Urinary bladder (tissue), 4 donors: ENCODE measurements around the gene CHD8. TPM values are rescaled to one million over a fixed set of nuclear protein-coding genes. Genes with fewer than 3 reads are reported as not detected.
"Not testable (repeated sequence)": the region's sequence is repeated elsewhere in the genome, so short reads cannot be mapped to it uniquely, and the experiment has no call there.

ENCODE experiments used
- DNase-seq: peaks from one replicate; pipeline ENCODE4 v3.0.0-alpha.2; 2015; ENCODE audit errors: extremely low spot score
- H3K27ac ChIP-seq: one replicate; pipeline ENCODE4 v1.5.1; 2013; ENCODE audit warnings: low read depth, mild to moderate bottlenecking, moderate library complexity
- H3K36me3 ChIP-seq: one replicate; pipeline ENCODE4 v1.6.1; 2013; ENCODE audit warnings: mild to moderate bottlenecking, moderate library complexity; ENCODE audit not compliant: insufficient read depth
- H3K4me1 ChIP-seq: one replicate; pipeline ENCODE4 v1.6.1; 2013; ENCODE audit warnings: mild to moderate bottlenecking, moderate library complexity; ENCODE audit not compliant: insufficient read depth
- H3K4me3 ChIP-seq: one replicate; pipeline ENCODE4 v1.5.1; 2013; ENCODE audit warnings: low read depth, low read length
- WGBS: extraction: QIAGEN DNeasy Blood & Tissue Kit; methylation state at CpG from one replicate; pipeline ENCODE4 v1.1.7; 2013; 5-methylcytosine and 5-hydroxymethylcytosine counted together
- polyA plus RNA-seq: library from polyadenylated mRNA; stranded (reverse); fragments of 200-250 nt; gene quantifications from one replicate; pipeline ENCODE4 v1.2.3, GENCODE V29; 2013
- small RNA-seq: library from RNA; depleted of rRNA; stranded (forward); fragments of <200 nt; gene quantifications from one replicate; pipeline ENCODE3, GENCODE V24; 2014
- total RNA-seq: library from RNA; depleted of rRNA; stranded (reverse); fragments of >200 nt; gene quantifications from one replicate; pipeline ENCODE4 v1.2.3, GENCODE V29; 2014
- donor health status: healthy with polysubstance abuse.
- donor health status: healthy.

CHD8 gene
- total and polyA plus RNA-seq, 2 donors: 29.9 to 65.3 TPM

DNA sequence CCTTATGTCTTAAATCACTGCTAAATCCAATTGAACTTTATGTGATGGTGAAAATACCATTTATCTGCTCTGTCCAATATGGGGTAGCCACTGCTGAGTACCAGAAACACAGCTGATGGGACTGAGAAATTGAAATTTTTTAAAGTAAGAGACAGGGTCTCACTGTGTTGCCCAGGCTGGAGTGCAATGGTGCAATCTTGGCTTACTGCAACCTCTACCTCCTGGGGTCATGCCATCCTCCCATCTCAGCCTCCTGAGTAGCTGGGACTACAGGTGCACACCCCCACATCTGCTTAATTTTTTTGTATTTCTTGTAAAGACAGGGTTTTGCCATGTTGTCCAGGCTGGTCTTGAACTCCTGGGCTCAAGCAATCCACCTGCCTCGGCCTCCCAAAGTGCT, 83.1 kb downstream of the CHD8 start:
- 94% methylated on average over 1 of the region's 1 CpG for WGBS
- not testable (repeated sequence) for H3K27ac ChIP-seq, H3K4me1 ChIP-seq, DNase-seq, H3K4me3 ChIP-seq, H3K36me3 ChIP-seq

GRCh38 chr14:21369949-21370679, 85.8 kb downstream of the CHD8 start:
- no peak for DNase-seq
- Histone ChIP-seq H3K36me3 (peaks cover 2% of the 10 kb centered on the region), H3K27ac (no peak overlapping the region), H3K4me3 (no peak overlapping the region), H3K4me1 (no peaks in the 10 kb centered on the region)
- WGBS: 60% methylated on average over 4 of the region's 4 CpGs

DNA sequence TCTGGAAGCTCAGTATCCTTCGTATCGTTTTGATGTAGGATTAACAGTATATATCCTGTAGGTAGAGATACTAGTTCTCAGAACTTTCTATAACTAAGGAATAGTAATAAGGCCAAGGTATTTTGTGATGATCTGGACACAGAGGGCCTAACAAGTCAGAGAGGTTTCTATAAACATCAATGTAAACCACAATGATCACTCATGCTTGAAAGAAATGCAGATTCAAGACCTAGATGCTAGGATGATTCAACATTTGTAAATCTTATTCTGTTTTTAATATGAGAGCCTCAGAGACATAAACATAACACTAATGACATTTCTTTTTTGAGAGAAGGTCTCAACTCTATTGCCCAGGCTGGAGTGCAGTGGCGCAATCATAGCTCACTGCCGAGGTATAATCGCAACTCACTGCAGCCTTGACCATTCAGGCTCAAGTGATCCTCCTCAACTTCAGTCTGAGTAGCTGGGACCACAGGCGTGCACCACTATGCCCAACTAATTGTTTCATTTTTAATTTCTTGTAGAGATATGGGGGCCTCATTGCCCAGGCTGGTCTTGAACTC, 88.3 kb downstream of the CHD8 start:
- 97% methylated on average over 6 of the region's 6 CpGs for WGBS
- H3K36me3 ChIP-seq: peaks cover 7% of the 10 kb centered on the region
- no peak for DNase-seq
- no peaks in the 10 kb centered on the region for H3K4me1 ChIP-seq
- H3K27ac ChIP-seq: no peak overlapping the region
- no peak overlapping the region for H3K4me3 ChIP-seq

- H3K27ac ChIP-seq: no peak overlapping the region
- DNase-seq: no peak
These were observed 99.4 kb downstream of the CHD8 start for GRCh38 chr14:21356511-21356910.

GRCh38 chr14:21352587-21352986, 103.3 kb downstream of the CHD8 start:
- Histone ChIP-seq H3K36me3 (peaks cover 9% of the 10 kb centered on the region), H3K4me3 (no peak overlapping the region), H3K27ac (no peak overlapping the region), H3K4me1 (no peaks in the 10 kb centered on the region)
- WGBS: 89% methylated on average over 9 of the region's 9 CpGs
- DNase-seq: no peak

More at GRCh38 chr14:21356511-21356910, 99.4 kb downstream of the CHD8 start:
- H3K4me1 ChIP-seq: no peaks in the 10 kb centered on the region
- WGBS: 96% methylated on average over 4 of the region's 4 CpGs
- peaks cover 18% of the 10 kb centered on the region for H3K36me3 ChIP-seq
- no peak overlapping the region for H3K4me3 ChIP-seq

DNA sequence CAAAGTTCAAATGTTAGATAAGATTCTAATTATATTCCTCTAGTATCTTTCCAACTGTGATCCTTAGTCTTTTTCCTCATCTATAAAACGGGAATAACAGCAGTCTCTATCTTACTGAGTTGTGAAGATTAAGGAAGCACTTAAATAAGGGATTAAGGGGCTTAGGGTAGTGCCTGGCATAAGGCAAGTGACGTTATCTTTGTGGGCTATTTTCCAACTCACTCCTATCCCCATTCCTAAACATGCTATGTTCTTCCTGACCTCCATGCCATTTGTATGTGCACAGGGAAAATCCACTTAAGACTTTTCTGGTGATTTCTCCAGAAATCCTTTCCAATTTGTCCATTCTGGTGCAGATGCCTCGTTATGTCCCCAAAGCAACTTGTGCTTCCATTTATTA, 105.4 kb downstream of the CHD8 start:
- DNase-seq: no peak
- no peaks in the 10 kb centered on the region for H3K4me1 ChIP-seq
- H3K27ac ChIP-seq: peak overlapping the region; percentile 23
- H3K4me3 ChIP-seq: no peak overlapping the region
- H3K36me3 ChIP-seq: peaks cover 4% of the 10 kb centered on the region
- WGBS: 18% methylated on average over 3 of the region's 3 CpGs

DNA sequence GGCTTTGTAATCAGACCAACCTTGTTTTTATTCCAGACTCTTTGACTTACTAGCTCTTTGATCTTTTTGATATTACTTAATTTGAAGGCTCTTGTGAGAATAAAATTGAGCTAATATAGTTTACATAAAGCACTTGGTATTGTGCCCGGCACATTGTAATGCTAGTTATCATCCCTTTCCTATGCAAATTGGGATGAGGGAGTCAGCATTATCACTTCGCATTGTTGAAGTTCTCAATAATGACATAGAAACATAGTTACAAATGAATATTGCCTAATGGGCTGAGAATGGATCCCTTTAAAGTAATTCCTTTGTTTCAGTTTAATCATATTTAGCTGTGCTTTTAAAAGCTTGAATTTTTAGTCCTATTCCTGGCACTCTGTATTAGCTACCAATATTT, 108.7 kb downstream of the CHD8 start:
- H3K4me1 ChIP-seq: no peaks in the 10 kb centered on the region
- DNase-seq: no peak
- no peak overlapping the region for H3K4me3 ChIP-seq
- no peak overlapping the region for H3K27ac ChIP-seq
- H3K36me3 ChIP-seq: no peaks in the 10 kb centered on the region
- 74% methylated on average over 2 of the region's 2 CpGs for WGBS

DNA sequence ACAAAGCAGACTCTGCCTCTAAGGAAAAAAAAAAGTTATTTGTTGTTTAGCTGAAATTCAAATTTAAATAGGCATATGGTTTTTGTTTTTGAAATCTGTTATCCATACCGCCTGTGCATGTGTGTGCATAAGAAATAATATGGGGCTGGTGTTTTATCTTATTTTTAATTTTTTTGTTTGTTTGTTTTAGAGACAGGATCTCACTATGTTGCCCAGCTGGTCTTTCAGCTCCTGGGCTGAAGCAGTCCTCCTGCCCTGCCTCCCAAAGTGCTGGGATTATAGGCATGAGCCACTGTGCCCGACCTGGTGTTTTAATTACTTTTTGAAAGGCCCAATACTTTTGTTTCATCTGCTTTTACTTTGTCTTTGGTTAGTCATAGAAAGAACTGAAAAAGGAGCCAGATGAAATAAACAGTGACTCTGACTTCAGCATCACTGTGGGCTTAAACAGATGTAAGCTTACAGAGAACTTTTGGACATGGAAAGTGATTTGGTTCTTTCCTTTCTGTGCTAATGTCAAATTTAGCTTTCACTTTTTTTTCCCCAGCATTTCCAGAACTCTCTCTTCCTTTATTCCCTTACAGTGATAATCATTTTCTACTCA, 109.3 kb downstream of the CHD8 start:
- H3K27ac ChIP-seq: no peak overlapping the region
- no peaks in the 10 kb centered on the region for H3K36me3 ChIP-seq
- no peaks in the 10 kb centered on the region for H3K4me1 ChIP-seq
- no peak overlapping the region for H3K4me3 ChIP-seq
- no peak for DNase-seq
- 48% methylated on average over 2 of the region's 2 CpGs for WGBS

DNA sequence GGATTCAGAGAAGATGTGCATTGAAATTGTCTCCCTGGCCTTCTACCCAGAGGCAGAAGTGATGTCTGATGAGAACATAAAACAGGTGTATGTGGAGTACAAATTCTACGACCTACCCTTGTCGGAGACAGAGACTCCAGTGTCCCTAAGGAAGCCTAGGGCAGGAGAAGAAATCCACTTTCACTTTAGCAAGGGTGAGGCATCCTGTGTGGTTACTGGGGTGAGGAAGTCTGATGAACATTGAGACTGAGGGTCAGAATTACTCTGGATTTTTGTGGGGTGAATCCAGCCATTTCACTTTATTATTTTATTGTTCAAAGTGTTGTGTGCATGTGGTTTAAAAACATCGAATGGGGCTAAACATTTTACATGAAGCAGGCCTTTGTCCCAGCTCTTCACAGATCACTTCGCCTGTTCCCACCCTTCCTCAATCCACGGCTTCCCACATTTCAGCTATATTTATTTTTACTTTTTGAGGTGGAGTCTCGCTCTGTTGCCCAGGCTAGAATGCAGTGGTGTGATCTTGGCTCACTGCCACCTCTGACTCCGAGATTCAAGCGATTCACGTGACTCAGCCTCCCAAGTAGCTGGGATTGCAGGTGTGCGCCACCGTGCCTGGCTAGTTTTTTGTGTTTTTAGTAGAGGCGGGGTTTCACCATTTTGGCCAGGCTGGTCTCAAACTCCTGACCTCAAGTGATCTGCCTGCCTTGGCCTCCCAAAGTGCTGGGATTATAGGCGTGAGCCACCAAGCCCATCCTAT, 112.7 kb downstream of the CHD8 start:
- no peaks in the 10 kb centered on the region for H3K4me1 ChIP-seq
- DNase-seq: no peak
- H3K4me3 ChIP-seq: no peak overlapping the region
- 76% methylated on average over 13 of the region's 13 CpGs for WGBS
- H3K27ac ChIP-seq: no peak overlapping the region
- no peaks in the 10 kb centered on the region for H3K36me3 ChIP-seq

Small RNAs within 50 kb of the gene (small RNA-seq; reads per million reads assigned to genes)
- gene RN7SL650P (not detected), gene SNORD8 (2,387 reads per million, percentile 99 among the genes with 10 or more reads in this experiment), gene SNORD9 (55.6 reads per million, percentile 96 among the genes with 10 or more reads in this experiment)

Other genes starting within 250 kb of the CHD8 start
- gene HNRNPC, start 186.7 kb downstream of the CHD8 start, total RNA-seq: 504 TPM
- gene HNRNPC, start 186.7 kb downstream of the CHD8 start, polyA plus RNA-seq: 476 TPM
- gene RPGRIP1, start 176.0 kb downstream of the CHD8 start, total RNA-seq: 0.48 TPM
- 0.15 TPM for gene RPGRIP1, start 176.0 kb downstream of the CHD8 start, polyA plus RNA-seq
- 66.0 TPM for gene SUPT16H, start 72.1 kb downstream of the CHD8 start, total RNA-seq
- gene SUPT16H, start 72.1 kb downstream of the CHD8 start, polyA plus RNA-seq: 62.6 TPM
- 34.3 TPM for gene RAB2B, start 20.8 kb upstream of the CHD8 start, total RNA-seq
- 21.5 TPM for gene RAB2B, start 20.8 kb upstream of the CHD8 start, polyA plus RNA-seq
- 25.9 TPM for gene TOX4, start 21.1 kb upstream of the CHD8 start, total RNA-seq
- 46.5 TPM for gene TOX4, start 21.1 kb upstream of the CHD8 start, polyA plus RNA-seq
- gene METTL3, start 55.2 kb upstream of the CHD8 start, total RNA-seq: 64.4 TPM
- gene METTL3, start 55.2 kb upstream of the CHD8 start, polyA plus RNA-seq: 36.0 TPM
- gene SALL2, start 70.2 kb upstream of the CHD8 start, total RNA-seq: 6.4 TPM
- 11.9 TPM for gene SALL2, start 70.2 kb upstream of the CHD8 start, polyA plus RNA-seq
- gene OR10G3, start 124.0 kb upstream of the CHD8 start, total RNA-seq: not detected
- gene OR10G3, start 124.0 kb upstream of the CHD8 start, polyA plus RNA-seq: not detected
- gene OR10G2, start 178.8 kb upstream of the CHD8 start, total RNA-seq: not detected
- not detected for gene OR10G2, start 178.8 kb upstream of the CHD8 start, polyA plus RNA-seq
- gene OR4E2, start 197.7 kb upstream of the CHD8 start, total RNA-seq: not detected
- not detected for gene OR4E2, start 197.7 kb upstream of the CHD8 start, polyA plus RNA-seq
- not detected for gene OR4E1, start 217.7 kb upstream of the CHD8 start, total RNA-seq
- not detected for gene OR4E1, start 217.7 kb upstream of the CHD8 start, polyA plus RNA-seq